HG03439 (cell line): ENCODE results near the gene ENTREP3.
"Not testable (repeated sequence)": the region's sequence is repeated elsewhere in the genome, so short reads cannot be mapped to it uniquely, and the experiment has no call there.

Experiments used
- ATAC-seq: cut with Tn5 transposase; IDR thresholded peaks from one replicate; pipeline ENCODE4 v1.9.1; 2021; ENCODE audit warnings: mild to moderate bottlenecking, moderate library complexity; ENCODE audit not compliant: unreplicated experiment

The ENTREP3 gene

DNA sequence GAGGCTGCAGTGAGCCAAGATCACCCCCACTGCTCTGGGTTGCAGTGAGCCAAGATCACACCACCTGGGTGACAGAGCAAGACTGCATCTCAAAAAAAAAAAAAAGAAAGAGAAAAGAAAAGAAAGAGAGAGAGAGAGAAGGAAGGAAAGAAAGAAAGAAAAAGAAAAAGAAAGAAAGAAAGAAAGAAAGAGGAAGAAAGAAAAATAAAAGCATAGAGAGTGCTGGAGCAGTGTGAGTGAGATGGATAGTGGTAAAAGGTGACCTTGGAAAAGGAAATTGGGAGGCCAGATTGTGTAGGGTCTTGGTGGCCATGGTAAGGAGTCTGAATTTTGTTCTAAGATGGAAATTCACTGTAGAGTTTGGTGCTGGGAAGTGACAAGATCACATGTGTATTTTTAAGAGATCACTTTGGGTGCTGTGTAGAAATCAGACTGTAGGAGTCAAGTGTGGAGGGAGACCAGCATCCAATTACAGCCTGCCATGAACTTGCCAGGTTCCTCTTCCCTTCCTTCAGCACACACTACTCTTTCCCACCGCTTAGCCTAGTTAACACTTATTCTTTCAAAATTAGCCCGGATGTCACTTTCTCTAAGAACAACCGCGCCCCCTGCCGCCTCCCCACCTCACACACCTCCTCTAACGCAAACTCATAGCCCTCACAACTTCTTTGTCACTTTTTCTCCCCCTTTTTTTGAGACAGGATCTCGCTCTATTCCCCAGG, 28.9 kb downstream of the ENTREP3 start:
- ATAC-seq: no peak

DNA sequence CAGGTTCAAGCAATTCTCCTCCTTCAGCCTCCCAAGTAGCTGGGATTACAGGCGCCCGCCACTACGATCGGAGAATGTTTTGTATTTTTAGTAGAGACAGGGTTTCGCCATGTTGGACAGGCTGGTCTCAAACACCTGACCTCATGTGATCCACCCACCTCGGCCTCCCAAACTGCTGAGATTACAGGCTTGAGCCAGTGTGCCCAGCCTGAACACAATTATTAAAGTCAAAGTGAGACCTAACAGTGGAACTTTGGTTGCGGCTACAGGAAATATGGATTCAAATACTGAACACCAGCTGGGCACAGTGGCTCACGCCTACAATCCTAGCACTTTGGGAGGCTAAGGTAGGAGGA, 29.9 kb downstream of the ENTREP3 start:
- not testable (repeated sequence) for ATAC-seq

DNA sequence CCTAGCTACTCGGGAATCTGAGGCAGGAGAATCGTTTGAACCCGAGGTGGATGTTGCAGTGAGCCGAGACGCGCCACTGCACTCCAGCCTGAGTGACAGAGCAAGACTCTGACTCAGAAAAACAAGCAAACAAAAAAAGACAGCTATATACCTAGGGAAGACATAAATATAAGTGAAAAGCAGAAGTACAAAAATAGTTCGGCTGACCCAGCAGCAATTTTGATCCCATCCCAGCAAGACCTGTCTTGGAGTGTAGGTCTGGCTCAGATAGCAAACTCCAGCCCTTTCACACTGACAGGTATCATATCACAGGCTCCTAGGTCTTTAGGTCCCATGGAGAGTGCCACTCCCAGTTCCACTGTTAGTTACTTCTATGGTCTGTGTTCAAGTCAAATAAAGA, 32.2 kb downstream of the ENTREP3 start:
- no peak for ATAC-seq

DNA sequence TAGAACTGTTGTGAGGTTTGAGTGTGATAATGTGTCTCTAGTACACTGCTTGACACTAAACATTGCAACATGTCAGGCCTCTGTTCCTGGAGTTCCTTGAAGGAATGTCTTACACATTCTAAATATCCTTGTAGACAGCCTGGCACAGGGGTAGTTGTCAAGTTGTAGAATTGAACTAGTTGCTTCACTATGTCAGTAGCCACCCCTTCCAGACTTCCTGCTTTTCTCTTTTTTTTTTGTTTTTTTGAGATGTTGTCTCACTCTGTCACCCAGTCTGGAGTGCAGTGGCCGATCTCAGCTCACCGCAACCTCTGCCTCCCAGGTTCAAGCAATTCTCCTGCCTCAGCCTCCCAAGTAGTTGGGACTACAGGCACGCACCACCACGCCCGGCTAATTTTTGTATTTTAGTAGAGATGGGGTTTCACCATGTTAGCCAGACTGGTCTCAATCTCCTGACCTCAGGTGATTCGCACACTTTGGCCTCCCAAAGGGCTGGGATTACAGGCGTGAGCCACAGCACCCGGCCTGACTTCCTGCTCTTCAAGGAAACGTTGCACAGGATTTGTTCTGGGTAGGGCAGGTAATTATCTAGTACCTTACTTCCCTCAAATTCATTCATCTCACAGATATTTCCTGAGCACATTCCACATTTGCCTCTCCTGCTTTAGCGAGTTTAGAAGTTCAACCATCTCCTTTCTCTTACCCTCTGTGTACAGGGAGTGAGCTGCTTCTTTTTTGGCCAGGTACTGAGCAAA, 34.9 kb downstream of the ENTREP3 start:
- not testable (repeated sequence) for ATAC-seq

DNA sequence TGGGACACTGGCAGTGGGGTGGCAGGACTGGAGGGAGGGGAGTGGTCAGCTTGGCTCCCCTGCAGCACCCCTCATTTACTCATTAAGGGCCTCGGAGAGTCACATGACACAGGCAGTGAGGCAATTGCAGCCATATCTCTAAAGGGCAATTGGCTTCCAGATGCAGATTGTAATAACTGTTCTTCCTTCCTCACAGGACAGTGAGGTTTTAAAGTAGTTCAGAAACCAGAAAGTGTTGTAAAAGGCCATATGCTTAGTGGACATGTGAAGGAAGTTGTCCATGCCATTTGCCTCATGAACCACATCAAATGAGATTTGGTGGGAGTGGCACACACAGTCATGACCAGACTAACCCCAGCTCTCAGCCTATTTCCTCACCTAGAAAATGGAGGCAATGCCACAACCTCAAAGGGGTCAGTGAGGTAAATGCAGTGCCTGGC, 35.7 kb downstream of the ENTREP3 start:
- no peak for ATAC-seq

DNA sequence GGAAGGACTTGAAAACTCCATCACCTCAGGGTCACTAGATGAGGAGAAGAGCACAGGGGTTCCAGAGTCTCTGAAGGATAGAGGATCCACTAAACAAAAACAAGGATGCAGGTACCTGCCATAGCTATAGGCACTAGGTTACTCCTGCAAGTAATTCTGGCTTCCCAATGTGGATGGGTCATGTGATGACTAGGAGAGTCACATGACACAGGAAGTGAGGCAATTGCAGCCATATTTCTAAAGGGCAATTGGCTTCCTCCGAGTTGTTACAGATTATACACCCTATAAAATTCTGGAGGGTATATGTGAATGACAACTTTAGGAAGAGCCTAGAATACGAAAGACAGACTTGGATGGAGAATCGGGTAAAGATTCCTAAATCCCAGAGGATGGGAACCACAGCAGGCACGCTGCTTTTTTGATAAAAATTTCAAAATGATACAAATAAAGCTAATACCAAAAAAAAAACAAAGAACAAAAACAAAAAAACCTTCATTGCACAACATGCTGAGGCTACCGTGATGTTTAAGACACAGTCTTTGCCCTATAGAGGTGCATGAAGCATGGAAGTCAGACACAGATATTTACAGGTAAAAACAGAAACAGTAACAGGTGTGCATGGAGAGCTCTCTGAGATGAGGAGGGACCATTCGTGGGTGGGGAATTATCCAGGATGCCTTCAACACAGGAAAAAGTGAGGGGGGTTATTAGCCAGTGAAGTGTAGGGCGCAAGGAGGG, 36.3 kb downstream of the ENTREP3 start:
- ATAC-seq: no peak

DNA sequence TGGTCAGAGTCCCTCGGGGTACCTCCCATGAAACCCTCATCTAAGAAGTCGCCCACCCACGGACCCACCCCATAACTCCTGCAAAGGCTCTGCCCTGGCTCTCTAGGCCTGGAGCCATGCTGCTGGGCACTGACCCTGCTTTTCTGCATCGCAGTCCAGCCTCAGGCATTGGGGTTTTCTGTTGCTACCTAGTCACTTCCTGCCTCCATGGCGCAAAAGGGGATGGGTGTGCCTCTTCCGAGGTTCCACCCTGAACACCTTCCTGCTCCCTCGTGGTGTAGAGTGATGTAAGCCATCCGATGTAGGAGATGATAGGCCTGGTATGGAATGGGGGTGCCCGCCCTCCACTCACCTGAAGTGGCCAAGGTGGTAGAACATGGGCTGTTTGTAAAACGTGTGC, 40.6 kb downstream of the ENTREP3 start:
- ATAC-seq: not testable (repeated sequence)

DNA sequence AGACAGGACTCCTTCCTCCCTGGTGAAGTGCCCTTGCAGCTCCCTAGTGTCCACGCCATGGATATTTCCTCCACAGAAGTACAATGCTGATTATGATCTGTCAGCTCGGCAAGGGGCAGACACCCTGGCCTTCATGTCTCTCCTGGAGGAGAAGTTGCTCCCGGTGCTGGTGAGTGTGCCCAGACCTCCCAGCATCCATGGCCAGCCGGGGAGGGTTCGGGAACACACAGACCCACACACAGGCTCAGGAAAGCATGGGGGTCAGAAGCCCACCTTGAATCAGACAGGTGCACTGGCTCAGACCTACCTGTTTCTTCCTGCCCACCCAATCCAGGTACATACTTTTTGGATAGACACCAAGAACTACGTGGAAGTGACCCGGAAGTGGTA, 43.2 kb downstream of the ENTREP3 start:
- not testable (repeated sequence) for ATAC-seq

DNA sequence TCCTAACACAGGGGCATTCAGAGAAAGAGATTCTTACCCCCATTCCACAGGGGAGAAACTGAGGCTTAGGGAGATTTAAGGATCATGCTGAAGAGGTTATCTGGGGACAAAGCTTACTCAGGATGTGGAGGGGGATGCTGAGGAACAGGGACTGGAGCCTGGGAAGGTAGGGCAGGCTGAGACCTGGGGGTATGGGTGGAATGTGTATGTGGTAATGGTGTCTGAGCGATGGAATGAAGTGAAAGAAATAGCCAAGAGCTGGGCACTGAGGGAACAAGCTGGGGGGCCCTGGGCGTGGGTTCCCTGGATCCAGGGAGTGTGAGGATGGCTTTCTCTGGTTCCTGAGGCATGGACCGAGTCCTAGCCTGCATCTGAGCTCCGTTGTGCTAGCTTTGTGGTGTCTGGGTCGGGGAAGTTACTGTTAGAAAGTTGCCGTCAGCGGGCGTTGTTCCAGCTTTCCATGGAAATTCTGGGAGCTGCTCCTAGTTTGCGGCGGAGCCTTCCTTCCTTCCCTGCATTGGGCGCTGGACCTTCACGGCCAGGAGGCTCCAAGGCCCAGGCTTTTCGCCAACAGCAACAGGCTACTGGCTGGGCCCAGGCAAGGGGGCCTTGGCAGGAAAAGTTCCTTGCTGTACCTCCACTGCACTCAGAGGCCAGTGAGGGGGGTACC, 43.8 kb downstream of the ENTREP3 start:
- not testable (repeated sequence) for ATAC-seq

DNA sequence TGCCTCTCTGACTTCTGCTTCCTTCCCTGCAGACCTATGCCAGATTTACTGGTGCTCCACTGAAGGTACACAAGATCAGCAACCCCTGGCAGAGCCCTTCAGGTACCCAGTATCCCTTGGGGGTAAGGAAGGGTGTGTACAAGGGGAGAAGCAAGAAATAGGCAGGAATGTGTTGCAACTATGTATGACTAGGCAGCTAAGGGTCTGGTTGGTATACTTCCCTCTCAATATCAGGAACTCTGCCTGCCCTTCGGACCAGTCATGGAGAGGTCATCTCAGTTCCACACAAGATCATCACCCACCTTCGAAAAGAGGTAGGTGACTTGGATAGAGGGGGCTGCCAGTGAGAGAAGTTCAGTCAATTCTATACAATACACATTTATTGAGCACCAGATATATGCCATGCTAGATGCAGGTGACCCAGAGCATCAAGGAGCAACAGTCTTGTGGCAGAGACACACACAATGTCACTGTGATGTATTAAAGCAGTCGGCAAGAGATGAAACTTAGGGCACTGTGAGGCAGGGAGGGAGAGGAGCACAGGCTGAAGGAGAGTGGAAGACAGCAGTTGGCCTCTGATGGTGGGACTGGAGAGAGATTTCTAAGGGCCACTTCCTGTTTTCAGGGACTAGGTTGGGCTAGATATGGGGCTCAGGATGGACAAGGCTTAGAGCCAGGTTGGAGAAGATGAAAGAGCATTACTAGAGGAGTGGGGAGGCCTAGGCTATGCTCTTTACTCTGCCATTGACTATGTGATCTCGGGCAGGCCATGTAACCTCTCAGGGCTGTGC, 44.8 kb downstream of the ENTREP3 start:
- no peak for ATAC-seq

DNA sequence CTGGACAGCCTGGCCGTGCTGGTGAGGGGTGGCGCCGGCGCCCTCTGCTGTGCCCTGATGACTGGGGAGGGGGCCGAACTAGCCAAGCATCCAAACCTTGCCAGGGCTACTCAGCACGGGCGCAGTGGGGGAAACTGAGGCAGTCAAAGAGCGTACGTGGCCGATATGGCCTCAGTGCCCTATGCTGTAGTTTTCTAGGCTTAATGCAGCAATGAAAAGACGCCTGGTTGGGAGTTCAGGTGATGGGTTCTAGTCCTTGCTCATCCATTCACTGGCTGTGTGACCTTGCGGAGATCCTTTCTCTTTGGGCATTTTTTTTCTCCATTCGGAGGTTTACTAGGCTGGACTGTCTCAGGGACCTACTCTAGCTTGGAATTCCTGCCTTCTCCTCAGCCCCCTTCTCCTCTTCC, 46.0 kb downstream of the ENTREP3 start:
- no peak for ATAC-seq

DNA sequence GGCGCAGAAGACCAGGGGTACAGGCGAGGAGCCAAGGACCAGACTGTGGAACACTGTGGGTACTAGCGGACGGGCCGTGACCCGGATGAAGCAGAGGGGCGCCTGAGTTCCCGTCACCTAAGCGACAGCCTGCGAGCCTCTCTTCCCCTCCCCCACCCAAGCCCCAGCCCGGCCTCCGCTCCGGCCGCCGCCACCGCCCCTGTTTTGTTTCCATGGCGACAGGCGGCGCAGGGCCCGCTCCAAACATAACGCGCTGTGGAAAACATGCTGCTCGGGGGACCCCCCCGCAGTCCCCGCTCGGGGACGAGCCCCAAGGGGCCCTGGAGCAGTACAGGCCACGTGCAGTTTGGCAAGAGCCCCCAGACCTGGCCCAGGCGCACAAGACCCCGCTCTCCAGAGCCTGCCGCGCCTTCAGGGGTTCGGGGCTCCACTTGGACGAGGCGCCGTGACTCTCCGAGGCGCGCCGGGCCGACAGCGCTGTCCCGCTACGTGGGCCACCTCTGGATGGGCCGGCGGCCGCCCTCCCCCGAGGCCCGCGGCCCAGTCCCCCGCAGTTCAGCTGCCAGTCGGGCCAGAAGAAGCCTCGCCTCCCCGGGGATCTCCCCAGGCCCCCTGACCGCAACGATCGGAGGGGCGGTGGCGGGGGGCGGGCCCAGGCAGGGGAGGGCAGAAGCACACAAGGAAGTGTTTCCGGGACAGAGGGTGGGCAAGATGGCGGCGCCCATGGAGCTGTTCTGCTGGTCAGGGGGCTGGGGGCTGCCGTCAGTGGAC, 46.6 kb downstream of the ENTREP3 start, which contains the start of gene MTX1:
TSS of gene MTX1 (plus strand) at position 155 of the 771 bp plus-strand sequence. CDS start at position 265, 110 bp downstream.
- peak; percentile 59 for ATAC-seq

DNA sequence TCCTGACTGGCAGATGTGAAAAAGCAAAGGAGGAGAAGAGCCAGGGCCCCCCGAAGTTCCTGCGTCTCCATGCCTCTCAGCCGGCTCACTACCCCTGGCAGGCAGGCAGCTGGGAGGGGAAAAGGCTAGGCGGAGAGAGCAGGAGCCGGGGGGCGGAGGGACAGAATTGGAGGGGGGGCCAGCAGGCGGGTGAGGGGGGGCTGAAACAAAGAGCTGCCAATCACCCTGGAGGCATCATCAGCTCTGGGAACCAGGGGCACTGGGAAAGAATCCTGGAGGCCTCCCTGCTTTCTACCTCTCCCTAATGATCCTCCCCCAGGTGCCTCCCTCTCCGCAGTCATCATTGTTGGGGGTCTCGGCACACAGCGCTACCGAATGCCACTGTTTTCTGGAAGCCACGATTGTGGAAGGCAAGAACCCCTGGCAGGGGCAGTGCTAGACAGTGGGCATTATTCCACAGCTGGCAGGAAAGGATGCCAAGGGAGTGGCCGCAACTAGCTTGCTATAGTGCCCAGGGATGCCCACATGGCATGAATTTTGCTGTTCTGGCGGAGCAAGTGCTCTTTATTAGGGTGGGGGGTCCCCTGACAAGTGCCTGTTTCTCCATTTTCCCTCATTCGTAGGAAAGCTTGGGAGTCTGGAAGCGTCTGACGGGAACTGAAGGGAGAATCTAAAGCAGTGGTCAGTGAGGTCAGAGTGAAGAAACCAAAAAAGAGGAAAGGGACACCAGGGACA, 47.3 kb downstream of the ENTREP3 start, which contains the start of gene THBS3:
TSS of gene THBS3 (minus strand) at position 92 of the 735 bp plus-strand sequence. CDS start at position 71, 21 bp downstream.
- ATAC-seq: no peak

DNA sequence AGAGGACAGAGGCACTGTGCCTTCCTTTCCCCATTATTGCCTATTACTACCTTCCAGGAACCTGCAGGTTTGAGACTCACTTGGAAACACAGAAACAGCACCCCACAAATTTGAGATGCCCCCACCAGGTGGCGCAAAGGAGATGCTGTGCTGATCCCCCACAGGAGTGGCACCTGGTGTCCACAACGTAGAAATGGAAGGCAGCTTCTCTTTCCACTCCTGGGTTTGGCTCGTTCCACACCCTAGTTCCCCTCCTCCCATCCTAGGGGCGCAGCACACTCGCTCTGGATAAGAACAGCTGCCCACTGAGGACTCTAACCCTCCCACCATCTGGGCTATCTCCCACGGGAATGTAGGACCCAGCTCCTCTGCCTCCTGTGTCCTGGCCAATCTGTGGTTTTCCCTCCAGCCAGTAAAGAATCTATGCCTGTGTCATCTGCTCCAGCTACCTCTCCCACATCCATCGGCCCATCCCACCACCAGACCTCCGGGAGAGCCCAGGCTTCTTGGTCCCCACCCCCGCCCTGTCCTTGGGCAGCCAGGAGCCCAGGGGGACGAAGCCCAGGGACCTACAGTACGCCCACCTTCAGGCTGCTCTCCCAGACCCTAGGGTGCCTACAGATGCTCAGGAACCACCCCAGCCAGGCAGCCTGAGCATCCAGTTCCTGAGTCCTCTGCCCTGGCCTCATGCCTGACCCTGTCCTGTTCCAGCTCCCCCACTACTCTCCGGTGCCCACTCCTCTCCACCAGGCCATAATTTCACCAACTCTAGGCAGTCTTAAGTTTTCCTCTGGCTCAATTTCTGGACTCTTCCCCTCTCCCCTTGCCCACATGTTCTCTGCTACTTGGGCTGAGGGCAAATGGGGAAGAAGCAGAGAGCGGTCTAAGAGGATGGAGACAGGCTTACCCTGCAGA, 48.1 kb downstream of the ENTREP3 start:
- no peak for ATAC-seq

DNA sequence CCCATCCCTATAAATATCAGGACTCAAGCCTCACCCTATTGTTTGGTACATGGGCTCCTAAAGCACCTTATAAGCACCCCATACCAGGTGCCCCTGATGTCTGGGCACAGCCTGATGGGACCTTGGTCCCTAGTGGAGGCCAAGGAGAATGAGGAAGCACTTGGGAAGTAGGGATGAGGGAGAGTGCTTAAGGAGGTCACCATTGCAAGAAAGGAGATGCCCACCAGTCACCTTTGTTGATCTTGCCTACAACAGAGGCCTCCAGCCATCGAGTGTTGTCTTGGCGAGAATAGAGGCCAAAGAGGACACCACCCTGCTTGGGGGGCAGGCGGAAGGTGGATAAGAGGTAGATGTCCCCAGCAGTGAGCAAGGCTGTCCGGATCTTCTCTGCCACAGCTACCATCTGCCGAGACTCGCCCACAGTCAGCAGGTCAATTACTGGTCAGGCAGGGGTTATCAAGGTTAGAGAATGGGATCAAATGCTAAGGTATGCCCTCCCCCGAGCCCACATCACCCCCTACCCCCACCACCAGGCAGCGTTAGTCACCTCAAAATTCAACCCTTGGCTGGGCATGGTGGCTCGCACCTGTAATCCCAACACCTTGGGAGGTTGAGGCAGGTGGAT, 49.2 kb downstream of the ENTREP3 start:
- ATAC-seq: no peak

DNA sequence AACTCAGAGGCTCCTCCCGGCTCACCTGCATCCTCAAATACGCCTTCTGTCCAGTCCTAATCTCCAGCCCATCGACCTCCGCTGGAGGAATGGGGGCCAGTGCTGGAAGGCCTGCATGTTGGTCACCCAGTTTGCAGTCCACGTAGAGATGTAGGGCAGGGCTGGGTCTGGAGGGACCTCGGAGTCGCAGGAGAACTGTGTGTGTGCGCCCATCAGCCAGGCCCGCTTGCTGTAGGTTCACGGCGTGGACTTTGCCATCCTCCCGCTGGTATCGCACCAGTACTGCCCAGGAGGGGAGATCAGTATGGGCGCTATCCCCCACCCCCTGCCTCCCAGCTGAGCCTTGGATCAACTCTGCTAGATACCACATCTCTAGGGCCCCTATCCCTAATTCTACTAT, 50.2 kb downstream of the ENTREP3 start:
- ATAC-seq: no peak
